HG02840 (cell line): ENCODE measurements around the gene EIPR1.

ENCODE experiments used
- ATAC-seq: cut with Tn5 transposase; IDR thresholded peaks from one replicate; pipeline ENCODE4 v1.9.1; 2021; ENCODE audit warnings: mild to moderate bottlenecking, moderate library complexity, moderate number of reproducible peaks; ENCODE audit not compliant: unreplicated experiment, low FRiP score

Gene EIPR1

DNA sequence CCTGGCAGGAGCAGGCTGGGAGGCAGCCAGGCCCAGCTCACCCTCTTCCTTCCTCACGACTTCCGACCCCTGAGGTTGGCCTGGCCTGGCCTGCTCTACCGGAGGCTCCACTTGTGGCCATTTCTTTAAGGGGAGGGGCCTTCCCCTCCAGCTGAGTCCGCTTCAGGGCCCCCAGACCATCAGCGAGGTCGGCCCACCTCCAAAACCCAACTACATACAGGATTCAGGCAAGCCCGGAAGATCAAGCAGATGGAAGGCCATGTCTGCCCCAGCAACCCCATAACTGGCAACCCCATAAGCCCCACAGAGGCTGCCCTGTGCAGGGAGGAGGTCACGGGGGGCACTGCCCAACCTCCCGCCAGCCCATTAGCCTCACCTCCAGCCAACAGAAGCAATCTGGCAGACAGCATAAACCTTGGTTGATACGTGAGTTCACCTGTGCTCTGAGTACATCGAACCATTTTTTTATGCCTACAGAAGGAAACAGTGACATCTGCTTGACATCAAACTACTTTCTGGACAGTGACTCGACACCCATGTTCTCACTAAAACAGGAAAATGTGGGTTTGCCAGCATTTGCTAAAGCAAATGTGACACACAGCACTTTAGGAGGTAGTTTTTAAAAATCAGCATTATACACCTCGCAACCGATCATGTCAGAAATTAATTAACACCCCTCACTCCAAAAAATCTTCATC, 98.9 kb downstream of the EIPR1 start:
- no peak for ATAC-seq

DNA sequence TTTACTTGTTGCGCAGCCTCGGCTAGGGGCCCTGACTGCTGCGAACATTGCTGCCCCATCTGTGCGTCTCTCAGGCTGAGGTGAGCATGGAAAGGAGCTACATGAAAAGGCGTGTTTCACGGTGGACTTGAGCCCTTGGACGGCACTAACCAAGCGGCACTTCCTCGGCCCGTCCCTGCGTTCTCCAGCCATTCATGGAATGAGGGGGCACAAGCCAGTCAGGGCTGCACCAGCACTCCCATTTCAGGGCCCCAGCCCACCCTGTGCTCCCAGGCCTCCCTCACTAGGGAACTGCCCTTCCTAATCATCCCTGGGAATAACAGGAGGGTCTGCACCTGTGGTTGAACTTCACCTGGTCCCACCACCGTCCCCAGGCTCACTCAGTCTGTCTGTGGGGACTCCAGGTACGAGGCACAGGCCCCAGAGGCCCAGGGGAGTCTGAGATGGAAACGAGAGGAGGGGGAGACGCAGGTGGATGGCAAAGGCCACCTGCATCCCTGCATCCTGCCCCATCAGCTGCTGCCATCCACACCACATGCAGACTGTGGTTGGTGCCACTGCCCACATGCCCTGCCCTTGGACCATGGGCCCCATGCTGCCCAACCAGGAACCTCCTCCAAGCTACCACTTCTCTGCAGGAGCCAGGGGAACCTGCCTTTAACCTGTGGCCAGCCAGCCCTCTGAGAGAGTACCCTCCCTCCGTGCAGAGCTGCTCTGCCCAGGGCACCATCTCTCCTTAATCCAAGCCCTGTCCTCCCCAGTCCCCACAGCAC, 99.7 kb downstream of the EIPR1 start:
- ATAC-seq: no peak

DNA sequence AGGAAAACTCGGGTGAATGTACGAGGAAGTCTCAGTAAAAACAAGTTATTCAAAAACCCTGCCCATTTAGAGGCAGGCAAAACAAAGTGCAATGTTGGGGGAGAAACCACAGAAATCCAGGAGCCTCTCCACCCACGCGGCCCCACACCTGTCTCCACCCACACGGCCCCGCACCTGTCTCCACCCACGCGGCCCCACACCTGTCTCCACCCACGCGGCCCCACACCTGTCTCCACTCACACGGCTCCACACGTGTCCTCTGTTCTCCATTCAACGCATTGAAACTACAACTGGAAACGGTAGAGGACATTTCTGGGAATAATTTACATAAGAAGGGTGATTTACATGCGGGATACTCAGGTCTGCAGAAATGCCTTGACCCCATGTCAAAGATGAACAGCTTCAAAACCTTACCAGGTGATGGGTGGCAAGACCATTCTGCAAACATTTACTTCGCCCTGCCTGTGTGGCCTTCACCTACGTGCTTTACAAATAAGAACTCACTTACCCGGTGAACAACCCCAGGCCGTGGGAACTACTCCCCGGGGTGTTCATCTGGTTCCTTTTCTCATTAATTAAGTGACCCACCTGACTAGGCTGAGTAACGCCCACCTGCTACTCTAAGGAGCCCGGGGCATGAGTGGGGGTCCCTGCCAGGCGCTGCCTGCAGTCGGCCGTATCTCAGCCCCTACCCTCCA, 100.4 kb downstream of the EIPR1 start:
- no peak for ATAC-seq

DNA sequence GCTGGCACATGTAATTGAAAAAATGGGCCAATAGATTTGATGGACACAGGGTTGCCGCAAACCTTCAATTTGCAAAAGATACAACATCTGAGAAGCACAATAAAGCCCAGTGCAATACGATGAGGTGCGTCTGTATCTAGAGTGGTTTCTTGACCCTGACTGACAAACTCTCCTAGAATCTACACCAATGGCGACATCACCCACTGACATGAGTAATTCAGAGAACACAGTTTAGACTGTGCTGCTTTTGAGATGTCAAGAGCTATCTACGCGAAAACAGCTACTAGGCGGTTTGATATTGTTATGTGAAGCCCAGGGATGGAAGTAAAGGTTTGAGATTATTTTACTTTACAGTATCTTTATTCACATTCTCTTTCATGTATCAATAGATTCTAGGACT, 104.9 kb downstream of the EIPR1 start:
- ATAC-seq: no peak

DNA sequence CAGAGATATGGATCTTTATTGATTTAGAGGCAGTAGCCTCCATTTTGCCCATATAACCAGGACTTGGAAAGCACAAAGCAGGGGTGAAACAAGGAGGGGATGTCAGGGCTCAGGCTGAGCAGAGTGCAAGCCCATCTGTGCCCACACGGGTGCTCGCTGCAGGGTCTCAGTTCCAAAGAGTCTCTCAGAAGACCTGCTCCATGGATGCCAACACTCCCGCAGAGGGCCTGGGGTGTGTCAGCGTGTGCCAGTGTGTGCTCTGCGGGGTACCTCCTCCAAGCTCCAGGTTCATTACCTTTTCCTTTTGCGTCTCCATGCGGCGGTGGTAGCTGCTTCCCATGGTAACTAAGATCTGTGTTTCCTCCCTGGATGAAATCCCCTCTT, 107.5 kb downstream of the EIPR1 start:
- no peak for ATAC-seq

DNA sequence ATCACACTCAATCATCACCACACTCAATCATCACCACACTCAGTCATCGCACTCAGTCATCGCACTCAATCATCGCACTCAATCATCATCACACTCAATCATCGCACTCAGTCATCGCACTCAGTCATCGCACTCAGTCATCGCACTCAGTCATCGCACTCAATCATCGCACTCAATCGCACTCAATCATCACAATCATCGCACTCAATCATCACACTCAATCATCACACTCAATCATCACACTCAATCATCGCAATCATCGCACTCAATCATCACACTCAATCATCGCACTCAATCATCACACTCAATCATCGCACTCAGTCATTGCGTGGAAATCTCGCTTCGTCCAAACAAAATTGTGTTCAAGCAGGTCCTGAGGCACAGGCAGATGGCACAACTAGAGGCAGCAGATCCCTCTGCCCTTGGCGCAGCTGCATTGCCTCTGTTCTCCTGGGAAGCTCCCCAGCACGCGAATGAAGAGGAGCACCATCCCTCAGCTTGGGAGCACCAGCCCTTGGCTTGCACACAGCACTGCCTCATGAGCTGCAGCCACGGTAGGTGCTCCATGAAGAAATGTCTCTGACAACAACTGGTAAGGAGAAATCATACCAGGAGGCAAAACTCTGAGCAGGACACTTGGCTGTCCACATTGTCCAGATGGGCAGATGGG, 108.1 kb downstream of the EIPR1 start:
- no peak for ATAC-seq

DNA sequence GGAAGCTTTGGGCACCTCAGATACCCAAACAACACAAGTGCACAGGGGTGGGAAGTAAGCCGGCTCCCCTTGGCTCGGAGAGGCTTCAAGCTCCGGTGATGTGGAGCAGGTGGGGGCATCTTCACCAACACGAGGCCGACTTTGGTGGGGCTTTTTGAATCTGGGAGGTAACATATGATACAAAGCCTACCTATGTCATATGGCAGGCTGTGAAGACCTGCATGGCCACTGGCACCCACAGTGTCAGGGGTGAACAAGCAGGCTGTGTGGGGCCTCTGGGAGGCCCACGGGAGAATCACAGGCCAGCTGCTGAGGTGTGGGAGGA, 109.0 kb downstream of the EIPR1 start:
- ATAC-seq: no peak

DNA sequence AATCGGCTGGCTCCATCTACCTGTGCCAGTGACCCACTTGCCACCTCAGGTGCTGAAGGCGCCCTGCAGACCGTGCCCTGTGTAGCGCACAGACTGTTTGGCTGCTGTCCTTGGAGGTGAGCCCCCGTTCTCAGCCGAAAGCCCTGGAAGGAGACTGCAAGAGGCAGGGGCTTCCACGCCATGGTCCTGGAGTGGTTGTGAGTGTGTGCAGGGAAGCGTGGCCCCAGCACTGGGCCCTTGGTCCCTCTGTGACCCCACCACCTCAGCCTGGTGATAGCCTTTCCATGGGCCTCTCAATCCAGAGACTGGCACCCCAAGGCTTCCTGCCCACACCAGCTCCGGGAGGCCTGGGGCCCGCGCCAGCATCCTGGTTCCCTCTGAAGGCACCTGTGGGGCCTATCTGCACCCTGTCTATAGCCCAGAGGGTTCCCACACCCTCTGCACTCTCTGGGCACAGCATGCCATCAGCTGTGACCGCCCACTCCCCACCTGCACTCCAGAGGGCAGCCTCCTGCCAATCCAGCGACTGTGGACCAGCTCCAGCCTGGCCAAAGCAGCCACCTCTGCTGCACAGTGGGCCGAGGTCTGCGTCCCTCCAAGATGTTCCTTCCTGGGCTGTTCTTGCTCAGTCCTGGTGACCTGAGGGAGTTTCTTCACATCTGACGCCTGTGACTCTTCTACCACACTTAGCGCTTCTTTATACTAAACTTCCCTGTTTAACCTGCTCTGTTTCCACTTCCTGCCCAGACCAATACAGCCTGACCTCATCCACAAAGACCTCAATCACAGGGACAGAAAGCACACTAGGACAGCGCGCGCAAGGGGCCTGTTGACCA, 109.5 kb downstream of the EIPR1 start:
- ATAC-seq: no peak

DNA sequence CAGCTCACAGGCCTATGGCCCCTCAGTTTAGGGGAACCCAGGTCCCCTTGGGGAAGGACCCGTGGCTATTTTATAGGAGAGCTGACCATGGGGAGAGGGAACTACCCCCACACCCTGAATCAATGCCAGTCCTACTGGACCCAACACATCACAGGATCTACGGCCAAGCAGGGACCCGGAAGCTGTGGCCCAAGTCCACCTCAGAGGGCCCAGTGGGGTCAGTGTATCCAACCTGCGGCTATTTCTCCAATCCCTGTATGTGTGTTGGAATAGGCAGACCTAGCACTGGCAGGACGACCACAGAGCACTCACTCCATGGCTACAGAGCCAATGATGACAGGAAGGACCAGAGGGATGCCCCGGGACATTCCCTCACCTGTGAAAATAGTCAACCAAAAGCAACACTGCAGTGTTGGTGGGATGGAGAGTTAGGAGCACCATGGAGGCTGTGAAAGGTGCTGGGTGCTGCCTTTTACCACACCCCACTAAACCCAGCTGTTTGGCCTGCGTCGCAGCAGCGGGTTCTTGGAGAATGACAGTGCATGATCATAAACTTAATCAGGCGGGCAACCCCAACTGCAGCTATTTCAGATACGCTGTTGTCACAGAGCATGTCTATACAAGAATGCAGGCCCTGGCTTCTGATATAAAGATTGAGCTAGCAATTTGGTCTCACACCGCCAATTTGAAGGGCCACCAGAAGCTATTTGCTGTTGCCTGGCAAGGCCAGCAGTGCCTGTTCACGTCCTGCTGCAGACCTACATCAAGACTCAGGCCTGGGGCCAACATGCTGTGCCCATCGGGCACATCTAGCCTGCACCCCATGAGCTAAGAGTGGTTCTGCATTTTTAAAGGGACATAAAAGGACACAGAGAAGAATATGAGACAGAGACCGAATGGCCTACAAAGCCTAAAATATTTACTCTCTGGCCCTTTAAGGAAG, 110.4 kb downstream of the EIPR1 start:
- ATAC-seq: no peak

DNA sequence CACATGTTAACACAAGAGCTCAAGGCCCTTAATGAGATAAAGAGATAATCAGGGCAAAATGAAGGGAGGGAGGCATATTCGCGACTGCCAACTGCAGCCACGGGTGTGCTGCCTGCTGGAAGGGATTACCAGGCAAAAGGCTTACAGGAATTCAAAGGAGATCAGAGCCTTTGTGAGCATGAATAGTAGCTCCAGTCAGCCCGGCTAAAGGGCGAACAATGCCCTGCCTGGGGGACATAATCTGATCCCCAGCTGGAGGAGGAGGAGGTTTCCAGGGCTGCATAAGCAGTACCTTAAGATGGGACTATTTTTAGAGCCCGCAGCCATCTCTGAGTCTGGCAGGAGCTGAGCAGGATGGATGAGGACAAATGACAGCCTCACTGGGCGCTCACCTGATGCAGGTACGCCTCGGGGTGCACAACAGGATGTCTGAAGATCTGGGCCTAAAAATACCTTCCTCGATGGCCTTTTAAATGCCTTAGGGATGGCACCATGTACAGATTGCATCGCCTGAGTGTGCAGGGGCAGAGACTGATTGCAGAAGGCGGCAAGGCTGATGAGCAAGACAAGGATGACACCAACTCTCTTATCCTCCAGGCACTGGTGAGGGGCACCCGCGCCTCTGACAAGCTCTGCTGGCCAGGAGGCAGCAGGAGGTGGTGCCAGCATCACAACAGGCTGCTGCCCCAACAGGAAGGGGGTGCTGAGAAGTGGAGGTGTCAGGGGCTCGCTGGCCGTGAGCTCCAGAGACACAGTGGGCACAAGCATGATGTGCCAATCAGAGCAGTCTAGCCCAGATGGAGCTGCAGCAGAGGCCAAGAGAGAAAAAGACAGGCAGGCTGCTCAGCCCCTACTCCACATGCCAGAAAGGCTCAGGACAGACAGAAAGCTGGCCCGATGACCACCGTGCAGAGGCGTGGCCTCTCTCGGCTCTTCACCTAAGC, 111.4 kb downstream of the EIPR1 start:
- no peak for ATAC-seq

DNA sequence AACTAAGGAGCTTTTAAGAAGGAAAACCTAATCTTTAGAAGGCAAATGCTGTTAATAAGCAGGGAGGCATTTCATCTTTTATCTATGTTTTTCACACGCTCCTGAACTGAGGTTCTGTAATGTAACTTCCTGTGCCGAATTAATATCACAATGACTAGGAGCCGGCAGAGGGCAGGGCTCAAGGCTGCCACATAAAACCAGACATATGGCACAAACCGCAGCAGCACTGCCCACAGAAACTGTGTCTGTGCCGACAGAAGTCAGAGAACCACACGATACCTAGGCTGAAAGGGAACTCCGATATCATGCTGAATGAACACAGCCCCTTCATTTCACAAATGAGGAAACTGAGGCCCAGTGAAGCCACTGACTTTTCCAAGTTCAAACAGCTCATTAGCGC, 112.1 kb downstream of the EIPR1 start:
- ATAC-seq: no peak

DNA sequence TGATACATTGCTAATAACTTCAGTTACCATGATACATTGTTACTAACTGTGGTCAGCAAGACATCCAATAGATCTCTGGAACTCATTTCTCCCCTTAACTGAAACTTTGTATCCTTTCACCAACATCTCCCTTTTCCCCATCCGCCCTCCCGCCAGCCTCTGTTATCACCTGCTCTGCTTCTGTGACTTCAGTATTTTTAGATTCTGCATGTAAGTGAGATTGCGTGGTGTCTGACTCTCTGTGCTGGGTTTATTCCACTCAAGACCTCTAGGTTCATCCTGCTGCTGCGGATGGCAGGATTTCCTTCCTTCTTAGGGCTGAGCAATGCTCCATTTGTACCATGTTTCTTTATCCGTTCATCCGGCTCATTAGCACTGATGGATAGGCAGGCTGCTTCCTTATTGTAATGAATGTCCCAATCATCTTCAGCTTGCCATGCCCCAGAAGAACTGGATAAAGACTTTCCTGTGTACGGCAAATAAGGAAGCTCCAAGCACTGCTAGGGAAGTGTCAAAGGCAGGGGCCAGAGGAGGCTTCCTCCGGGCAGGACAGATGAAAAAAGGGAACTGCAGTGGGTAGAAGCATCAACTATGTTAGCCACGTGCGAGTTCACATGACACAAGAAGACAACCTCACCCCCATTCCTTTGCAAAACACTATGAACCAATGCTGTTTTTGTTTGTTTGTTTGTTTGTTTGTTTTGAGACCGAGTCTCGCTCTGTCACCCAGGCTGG, 113.4 kb downstream of the EIPR1 start:
- no peak for ATAC-seq

DNA sequence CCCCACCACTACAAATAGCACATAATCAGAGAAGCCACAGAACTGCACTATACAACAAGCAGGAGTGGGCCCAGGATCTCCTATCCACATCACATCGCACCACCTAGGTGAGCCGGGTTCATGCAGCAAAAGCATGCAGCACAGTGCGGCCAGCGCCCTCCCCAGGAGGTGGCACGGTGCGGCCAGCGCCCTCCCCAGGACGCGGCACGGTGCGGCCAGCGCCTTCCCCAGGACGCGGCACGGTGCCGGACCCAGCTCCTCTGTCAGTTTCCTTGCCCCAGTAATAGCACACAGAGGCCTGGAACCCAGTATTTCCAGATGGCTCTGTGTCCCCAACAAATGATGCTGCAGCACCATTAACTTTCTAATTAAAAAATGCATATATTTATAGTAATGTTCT, 114.1 kb downstream of the EIPR1 start:
- ATAC-seq: no peak

DNA sequence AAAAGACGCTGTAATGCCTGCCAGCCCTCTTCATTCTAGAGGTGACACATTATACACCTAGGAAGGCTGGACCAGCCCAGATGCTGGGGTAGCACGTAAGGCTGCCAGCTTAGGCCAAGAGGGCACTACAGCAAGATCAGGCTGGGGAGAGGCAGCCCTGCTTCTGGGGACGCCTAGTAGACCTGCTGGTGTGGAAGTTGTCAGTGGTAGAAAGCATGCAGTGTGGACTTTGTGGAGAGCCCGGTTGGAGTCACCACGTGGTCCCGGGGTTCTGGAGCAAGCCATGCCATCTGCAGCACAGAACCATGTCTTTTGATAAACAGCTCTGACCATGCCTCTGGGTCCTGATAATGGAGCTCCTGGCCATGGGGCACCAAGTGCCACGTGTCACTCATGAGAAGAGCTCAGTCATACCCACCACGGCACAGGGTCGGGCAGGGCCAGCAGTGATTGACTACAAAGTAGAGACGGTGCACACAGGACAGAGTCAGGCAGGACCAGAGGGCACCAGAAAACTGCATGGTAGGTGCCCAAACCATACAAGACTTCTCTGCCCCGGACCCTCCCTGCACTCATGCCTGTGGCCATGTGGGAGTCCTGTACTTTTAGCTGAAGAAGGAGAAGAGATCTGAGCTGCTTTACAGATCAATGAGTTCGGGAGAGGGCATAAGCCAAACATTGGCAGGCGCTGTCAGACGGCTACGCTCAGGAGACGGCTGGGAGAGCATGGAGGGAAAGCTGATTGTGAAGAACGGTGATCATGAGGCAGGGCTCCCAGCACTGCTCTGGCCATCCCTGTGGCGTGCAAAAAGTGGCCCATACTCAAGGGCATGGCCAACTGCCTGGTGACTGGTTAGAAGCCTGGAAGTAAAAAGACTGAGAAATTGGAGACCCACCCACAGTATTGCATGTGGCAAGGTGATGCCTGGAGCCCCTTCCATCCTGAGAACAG, 114.9 kb downstream of the EIPR1 start:
- ATAC-seq: no peak

DNA sequence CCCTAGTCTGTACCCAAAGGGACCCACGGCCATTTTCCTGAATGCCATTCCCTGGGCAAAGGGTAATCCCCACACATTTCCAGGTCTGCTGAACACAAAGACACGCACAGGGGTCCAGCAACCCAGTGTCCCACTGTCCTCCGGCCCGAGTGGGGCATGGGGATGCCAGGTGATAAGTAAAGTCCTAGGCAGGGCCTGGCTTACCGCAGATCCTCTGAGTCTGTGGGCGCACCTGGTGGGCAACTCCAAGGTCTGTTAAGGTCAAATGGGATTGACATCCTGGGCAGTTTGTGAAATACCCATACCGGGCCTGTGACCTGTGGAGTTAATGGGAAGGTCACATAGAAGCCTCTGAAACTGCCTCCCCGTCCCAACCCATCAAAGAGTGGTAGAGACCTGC, 116.1 kb downstream of the EIPR1 start:
- ATAC-seq: no peak

DNA sequence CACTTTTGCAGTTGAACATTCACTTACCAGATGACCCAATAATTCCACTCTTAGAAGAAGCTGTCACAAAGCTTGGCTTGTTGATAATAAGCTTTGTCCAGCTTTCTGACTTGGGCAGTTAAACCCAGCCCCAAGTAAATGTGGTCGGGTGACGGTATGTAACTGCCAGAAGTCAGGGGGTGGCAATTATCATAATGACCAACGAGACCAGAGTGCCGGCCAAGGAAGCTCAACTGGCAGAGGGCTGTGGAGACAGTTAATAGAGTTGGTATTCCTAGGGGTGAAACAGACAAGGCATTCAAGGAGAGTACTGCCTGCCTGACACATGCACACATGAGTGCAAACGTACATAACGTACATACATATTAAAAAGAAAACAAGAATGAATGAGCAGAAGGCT, 116.7 kb downstream of the EIPR1 start:
- ATAC-seq: no peak
